GM12892 (cell line): Measurements from ENCODE around the gene PCDHB8.
"Not testable (repeated sequence)": the region's sequence is repeated elsewhere in the genome, so short reads cannot be mapped to it uniquely, and the experiment has no call there.

ENCODE experiments used
- POLR2A ChIP-seq: IDR thresholded peaks from 2 replicates; pipeline ENCODE4 v1.6.1; 2011; ENCODE audit warnings: low read depth, low read length, control low read depth
- POLR2AphosphoS5 ChIP-seq: IDR thresholded peaks from 2 replicates; pipeline ENCODE4 v1.6.1; 2011; ENCODE audit warnings: low read depth, low read length, control low read depth

GRCh38 chr5:141215504-141215903, 37.9 kb downstream of the PCDHB8 start:
- TF ChIP-seq POLR2AphosphoS5, POLR2A: not testable (repeated sequence)
